HG02981 (cell line): Measurements from ENCODE around the gene GAMT.

Source experiments
- ATAC-seq: cut with Tn5 transposase; IDR thresholded peaks from one replicate; pipeline ENCODE4 v1.9.1; 2021; ENCODE audit warnings: mild to moderate bottlenecking, moderate library complexity; ENCODE audit not compliant: unreplicated experiment

GAMT gene

DNA sequence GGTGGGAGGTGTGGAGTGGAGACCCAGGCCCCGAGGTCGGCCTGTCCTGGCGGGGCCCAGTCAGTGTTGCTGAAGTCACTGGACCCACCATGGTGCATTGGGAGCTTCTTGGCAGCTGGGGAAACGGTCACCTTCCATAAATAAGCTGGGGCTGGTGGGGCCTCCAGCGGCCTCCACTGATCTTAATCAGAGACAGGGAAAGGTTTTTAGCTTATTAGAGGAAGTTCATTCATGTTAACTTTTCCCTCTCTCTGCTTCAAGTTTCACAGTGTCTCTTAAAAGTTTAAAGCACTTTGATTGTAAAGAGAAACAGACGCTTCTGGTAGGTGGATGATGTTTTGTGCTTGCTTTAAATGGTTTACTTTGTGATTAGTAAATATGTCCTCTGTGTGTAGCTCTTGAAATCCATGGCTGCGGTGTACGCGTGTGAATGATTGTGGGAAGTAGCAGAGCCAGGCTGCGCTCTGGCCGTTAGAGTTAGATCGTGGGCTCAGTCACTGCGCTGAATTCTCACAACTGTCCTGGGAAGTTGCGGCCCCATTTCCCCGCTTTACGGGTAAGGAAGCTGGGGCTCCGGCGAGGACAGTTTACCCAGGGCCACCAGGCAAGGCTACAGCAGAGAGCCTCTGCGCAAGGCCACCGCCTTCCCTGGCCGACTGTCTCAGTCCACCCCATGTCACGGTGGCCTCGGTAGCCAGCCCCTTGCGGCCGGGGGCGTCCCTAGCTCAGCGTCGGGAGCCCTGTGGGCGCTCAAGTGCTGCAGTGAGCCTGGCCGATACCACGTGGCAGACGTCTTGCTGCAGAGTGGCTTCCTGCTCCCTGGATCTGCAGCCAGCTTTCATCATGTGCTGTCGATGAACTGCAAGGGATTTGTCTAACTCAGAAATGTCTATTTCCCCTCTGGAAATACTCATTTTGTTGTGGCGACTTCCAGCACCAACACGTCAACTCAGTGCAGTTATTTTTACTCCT is 34.2 kb downstream of the GAMT start:
- ATAC-seq, result no peak

DNA sequence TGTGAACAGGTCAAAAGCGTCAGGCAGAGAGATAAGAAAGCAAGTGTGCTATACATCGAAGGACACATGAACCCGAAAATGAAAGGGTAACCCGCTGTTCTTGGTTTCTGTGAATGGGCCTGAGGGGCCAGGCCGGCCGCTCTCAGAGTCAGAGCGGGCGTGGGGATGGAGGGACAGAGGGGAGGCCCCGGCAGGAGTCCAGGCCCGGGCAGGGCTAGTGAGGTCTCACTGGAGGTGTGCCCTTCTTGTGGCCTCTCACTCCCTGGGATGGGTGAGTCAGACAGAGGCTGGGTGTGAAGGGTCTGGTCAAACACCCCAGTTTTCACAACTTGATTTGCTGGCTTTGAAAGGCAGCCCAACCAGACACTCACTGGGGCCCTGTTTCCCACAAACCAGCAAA is 35.0 kb downstream of the GAMT start:
- ATAC-seq, result no peak

DNA sequence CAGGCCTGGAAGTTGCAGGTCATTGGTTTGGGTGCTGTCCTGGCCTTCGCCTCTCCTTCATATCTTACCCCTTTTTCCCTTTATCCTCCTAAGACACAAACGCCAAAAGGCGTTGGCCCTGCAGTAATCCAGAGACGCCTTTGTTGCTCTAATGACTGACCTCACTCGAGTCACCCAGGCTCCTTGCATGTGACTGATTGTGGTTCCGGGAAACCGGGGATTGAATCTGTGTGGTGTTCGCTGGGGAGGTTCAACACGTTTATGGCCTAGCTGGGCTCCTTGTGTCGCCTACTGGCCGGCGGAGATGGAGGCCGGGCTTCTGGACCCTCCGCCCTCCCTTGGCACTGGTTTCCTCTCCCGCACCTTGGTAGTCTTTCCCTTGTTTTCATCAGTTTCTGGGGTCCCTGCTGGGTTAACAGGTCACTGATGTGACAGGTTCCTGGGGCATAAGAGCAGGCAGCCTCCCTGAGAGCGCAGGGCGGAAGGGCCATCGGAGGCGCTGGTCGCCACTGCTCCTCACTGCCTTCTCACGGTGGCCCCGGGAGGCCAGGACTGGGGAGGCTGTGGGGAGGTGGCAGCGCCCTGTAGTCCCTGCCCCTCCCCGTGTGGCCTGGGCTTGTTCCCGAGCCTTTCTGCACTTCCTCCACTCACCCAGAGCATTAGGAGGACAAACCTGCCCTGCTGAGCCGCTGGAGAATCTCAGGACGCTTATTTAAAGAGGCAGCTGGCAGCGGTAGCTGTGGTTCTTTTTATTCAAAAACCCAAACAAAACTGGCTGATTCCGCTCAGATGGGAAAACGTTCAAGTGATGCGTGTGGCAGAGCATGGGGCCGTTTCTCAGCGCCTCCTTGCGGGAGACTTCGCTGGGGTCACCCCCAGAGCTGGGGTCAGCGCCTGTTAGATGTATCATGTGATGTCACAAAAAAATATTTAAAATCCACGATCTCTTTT is 35.7 kb downstream of the GAMT start:
- ATAC-seq, result no peak

DNA sequence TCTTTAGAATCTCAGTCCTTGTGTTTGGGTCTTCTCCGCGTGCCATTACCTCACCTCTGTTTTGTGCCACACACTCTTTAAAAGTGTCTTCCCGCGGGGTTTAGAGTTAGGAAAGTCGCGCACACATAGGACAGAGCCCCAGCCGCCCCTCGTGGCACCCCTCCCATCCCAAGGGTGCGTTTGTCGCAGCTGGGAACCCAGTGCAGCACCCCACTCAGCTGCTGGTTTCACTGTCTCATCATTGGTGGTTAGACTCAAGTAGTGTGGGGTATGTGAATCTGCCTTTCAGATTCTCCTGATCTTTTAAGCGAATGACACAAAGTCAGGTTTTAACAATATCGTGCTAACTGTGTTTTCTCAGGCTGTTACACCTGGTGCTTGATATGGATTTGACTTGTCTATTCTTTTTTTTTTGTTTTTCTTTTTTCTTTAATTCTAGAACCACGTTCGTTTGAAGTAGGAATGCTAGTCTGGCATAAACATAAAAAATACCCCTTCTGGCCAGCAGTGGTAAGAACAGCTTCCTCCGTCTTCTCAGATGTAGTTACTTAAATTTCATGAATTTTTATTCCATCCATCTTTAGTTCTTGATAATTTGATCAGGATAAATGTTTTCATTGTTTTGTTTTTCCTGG is 37.2 kb downstream of the GAMT start:
- ATAC-seq, result no peak

DNA sequence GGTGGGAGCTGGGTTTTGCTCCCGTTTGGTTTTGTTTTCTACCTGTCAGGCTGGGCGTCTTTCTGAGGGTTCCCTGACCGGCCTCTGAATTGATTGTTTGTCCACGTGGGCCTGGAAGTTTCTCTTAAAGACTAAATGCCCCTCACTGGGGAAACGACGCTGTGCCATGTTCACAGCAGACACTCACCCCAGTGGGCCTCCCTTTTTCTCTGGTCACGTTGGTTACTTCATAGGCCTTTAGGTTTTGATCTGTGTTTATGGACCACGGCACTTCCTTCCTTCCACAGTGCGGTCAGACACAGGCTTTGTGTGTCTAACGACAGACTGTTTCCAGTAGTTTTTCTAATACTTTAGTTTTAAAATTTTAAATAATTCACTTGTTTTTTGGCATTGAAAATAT is 37.7 kb downstream of the GAMT start:
- ATAC-seq, result no peak

DNA sequence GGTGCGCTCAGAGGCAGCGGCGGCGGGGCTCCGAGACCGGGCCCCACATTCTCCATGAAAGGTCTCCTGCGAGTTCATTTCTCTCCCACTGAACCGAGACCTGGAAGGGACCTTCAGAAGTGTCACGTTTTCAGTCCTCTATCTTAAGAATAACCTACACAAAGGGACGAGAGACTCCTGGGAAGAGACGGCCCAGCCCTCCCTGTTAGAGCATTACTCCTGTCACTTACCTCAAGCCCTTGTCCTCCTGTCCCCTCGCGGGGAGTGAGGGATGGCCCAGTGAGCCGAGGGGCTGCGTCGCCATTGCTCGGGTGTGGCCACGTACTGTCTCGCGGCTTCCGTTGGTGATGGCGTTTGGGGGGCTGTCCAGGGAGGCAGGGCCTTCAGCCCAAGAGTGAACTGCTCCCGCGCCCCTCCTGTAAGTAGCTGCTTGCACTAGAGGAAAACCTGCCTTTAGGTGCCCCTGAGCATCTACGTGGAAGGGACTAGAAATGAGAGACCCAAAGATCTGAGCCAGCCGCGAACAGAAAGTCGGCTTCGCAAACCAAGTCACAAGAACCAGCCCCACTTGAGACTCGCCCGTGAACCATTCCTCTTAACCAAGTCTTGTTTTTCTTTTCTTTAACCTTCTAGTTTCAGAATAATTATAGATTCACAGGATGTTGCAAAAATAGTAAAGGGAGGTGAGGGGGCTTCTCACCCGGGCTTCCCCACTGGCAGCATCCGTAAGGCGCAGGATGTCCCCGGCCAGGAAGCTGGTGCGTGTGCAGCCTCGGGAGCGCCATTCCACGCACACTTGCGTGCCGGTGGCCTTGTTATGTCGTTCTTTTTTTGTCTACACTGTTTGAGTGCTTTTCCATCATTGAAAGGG is 38.7 kb downstream of the GAMT start:
- no peak for ATAC-seq

DNA sequence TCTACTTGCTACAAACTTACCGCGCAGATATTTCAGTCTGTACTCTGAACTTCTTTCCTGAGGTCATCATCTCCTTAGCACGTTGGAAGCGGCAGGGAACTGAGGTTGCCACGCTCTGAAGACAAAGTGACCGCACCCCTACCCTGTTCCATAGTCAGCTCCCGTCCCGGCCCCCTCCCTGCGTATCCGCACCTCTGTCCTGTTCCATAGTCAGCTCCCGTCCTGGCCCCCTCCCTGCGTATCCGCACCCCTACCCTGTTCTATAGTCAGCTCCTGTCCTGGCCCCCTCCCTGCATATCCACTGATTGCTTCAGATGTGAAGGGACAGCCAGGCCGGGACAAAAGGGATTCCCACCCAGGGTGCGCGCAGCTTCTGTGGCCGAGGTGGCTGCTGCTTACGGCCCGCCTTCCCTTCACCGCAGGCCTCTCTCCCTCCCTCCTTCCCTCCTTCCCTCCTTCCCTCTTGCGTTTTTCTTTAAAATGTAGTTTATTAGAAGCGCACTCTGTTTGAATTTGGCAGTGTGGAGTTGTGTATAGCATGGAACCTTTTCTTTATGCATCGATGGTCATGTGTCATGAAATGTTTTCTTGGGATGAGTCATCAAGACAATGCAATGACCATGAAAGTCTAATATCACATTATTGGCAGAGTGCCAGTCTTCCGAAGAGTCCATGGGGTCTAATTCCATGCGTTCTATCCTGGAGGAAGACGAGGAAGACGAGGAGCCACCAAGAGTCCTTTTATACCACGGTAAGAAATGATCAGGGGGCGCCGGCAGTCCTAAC is 39.5 kb downstream of the GAMT start:
- ATAC-seq, result no peak

DNA sequence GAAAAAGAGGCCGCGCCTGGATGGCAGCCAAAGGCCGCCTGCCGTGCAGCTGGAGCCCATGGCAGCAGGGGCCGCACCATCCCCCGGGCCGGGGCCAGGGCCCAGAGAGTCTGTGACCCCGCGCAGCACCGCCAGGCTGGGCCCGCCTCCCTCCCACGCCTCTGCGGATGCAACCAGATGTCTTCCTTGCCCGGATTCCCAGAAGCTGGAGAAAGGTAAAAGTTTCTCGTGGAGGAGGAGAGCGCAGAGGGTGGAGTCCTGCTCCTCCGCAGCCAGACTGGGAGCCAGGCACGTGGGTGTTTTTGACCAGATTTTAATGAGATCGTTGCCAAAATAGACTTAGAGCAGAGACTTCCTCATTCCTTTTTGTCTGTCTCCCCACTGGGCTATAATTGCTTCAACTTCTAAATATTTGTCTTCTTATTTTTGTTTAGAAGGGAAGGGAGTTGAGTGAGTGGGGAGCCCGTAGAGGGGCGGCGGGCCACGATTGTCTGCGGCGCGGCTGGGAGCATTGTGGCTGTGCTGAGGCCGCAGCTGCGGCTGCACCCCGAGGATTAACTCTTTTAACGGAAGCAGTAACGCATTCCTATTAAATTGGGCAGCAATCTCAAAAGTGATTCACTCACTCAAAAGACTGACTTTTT is 40.4 kb downstream of the GAMT start:
- ATAC-seq, result no peak

DNA sequence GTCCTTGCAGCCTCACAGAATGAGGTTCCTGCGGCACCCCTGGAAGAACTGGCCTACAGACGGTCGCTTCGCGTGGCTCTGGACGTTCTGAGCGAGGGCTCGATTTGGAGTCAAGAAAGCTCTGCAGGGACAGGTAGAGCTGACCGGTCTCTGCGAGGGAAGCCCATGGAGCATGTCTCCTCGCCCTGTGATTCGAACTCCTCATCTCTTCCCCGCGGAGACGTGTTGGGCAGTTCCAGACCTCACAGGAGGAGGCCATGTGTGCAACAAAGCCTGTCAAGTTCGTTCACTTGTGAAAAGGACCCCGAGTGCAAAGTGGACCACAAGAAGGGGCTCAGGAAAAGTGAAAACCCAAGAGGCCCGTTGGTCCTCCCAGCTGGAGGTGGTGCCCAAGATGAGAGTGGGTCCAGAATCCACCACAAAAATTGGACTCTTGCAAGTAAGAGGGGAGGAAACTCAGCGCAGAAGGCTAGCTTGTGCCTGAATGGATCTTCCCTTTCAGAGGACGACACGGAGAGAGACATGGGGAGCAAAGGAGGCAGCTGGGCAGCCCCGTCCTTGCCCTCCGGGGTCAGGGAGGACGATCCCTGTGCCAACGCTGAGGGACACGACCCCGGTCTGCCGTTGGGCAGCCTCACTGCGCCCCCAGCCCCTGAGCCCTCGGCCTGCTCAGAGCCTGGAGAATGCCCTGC is 41.1 kb downstream of the GAMT start:
- ATAC-seq, result no peak

DNA sequence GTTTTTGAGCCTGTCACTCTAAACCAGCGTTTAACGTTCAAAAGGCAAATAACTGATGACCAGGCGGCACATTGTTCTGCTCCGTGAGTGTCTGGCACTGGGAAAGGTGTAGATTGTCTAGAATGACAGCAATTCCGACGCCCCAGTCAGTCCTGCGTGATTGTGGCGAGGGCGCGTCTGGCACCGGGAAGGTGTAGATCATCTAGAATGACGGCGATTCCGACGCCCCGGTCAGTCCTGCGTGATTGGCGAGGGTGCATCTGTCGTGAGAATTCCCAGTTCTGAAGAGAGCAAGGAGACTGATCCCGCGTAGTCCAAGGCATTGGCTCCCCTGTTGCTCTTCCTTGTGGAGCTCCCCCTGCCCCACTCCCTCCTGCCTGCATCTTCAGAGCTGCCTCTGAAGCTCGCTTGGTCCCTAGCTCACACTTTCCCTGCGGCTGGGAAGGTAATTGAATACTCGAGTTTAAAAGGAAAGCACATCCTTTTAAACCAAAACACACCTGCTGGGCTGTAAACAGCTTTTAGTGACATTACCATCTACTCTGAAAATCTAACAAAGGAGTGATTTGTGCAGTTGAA is 43.7 kb downstream of the GAMT start:
- no peak for ATAC-seq

DNA sequence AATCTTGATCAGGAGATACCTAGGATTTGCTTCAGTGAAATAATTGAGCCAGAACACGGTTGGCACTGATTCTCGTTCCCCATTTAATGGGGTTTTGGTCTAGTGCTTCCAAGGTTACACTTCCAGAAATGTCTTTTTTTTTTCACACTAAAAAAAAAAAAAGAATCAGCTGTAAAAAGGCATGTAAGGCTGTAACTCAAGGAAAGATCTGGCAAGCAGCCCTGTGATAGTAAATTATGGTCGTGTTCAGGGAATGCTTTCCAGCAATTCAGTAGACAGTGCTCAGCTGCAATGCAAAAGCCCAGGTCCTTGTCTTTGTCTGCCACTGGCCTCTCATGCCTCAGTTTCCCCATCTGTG is 44.9 kb downstream of the GAMT start:
- ATAC-seq, result no peak

DNA sequence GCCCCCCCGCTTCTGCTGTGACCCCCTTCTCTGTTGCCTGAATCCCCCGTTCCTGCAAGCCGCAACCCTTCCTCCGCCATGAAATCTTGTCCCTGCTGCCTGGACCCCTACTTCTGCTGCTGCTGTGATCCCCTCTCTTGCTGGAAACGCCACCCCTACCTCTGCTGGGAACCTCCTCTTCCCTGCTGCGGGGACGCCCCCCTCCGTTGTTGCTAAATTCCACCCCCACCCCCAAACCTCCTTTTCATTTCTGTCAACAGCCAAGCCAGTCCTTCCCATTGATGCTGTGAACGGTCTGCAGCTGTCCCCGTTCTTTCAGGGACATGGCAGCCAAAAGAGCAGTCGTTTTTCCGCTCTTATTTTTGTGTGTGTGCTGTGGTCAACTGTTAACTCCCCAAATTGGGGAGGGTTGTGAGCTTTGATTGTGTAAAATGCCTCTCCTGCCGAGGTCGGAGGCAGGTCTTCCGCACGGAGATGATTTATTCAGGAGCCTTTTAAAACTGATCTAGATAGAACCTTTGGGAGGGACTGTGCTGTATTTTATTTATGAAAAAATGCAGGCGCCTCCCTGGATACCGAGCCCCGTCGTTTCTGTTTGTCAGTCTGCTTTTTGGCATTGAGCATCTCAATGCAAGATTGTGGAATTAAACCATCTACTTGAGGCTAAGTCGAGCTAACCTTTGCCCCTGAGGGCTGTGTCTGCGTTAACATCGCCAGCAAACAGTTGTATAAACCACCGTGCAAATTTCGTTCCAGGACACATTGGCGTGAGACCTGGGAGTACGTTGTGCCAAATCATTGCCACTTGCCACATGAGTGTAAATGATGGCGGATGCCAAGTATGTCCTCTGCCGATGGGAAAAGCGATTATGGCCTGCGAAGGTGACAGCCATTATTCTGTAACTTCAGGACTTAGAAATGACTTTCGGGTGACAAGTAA is 45.5 kb downstream of the GAMT start:
- ATAC-seq, result no peak

DNA sequence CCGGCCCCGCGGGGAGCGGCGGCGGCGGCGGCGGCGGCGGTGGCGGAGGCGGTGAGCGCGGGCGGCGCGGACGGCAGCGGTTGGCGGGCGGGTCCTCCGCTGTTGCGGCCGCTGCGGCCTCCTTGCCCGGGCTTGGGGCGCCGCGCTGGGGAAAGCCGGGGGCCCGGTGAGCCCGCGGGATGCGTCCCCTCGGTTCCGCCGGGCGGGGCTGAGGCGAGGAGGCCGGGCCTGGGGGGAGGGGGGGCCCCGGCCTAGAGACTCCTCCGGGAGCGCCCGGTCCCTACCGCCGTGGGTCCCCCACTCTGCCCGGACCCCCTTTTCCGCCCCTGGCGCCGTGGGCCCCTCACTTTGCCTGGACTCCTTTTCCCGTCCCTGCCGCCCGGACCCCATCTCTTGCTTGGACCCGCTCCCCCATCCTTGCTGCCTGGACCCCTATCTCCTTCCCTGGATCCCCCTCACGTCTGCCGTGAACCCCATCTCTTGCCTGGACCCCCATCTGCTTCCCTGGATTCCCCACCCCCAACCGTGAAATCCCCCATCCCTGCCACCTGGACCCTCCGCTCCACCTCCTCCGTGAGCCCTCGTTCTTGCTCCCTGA is 46.3 kb downstream of the GAMT start:
- ATAC-seq, result peak; percentile 35

DNA sequence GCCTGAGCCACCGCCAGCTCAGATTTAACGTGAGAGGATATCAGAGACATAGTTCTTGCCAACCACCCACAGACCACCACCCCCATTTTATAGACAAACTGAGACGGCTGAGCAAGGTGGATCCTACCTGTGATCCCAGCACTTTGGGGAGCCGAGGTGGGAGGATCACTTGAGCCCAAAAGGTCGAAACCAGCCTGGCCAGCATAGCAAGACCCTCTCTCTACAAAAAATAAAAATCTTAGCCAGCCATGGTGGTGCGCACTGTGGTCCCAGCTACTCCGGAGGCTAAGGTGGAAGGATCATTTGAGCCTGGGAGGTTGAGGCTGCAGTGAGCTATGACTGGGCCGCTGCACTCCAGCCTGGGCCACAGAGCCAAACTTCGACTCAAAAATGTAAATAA is 48.2 kb downstream of the GAMT start:
- ATAC-seq, result no peak

DNA sequence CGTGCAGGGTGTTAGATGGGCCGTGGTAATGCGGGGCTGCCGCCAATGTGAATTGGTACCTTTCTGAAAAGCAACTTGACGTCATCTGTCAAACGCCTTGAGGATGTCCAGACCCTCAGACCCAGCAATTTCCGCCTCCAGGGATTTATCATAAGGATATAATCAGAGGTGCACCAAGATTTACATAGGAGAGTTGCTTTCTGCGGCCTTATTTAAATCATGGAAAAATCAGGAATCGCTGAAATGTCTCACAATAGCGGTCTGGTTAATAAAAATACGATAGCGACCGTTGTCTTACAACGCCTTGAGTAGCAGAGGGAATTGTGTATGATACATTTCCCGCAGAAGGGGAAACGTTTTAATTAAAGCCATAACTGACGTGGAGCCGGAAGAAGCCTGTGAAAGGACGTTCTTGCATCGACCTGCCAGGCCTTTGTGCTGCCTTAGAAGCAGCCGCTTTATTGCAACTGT is 49.9 kb downstream of the GAMT start:
- no peak for ATAC-seq

DNA sequence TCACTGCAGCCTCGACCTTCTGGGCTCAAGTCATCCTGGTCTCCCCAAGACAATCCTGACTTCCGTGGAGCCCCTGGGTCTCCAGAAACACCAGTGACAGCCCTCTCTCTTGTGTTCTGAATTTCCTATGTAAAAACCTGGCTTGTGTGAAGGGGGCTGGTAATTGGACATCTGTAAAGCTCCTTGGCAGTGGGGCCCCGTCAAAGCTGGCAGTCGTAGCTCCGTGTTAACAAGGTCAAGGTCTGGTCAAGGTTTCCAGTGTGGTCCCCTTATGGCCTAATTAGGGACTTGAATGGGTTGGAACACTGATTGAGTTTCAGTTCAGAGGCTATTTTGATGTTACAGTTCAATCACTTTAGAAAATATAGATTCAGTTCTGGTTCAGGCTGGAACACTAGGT is 50.5 kb downstream of the GAMT start:
- no peak for ATAC-seq

DNA sequence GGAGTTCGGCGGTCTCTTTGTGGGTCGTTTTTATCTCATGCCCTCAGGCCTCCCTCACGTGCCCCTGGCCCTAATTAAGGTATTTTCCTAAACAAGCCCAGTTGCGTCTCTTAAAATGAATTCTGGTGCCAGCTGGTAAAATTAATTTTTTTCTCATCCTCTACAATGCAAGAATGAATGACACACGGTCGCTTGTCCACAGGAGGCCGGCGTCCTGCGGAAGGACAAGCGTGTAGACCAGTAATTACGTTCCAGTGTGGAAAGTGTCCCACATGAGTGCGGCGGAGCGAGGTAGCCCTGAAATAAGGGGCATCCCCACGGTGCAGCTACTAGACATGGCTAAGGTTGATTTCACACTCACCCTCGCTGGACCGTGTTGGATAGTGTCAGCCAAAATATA is 52.1 kb downstream of the GAMT start:
- no peak for ATAC-seq
